OCI-LY1 (cell line): ENCODE results near the gene GTPBP3.

Experiments
- H2AFZ ChIP-seq: fragments of 200-600 bp; sonication (generic), shearing (Covaris generic); 2 replicates; pipeline ENCODE4 v1.6.0; 2014; ENCODE audit warnings: antibody characterized with exemption, mild to moderate bottlenecking, low read length
- H3F3A ChIP-seq: fragments of 200-600 bp; sonication (generic), shearing (Covaris generic); 2 replicates; pipeline ENCODE4 v1.6.0; 2014; ENCODE audit warnings: mild to moderate bottlenecking, antibody characterized with exemption, low read length, moderate library complexity; ENCODE audit not compliant: insufficient read depth
- H3K27ac ChIP-seq: fragments of 200-600 bp; sonication (generic); 2 replicates; pipeline ENCODE4 v1.5.1; 2014; ENCODE audit warnings: low read length, mixed run types, mild to moderate bottlenecking, low read depth; ENCODE audit not compliant: poor library complexity, severe bottlenecking
- H3K27me3 ChIP-seq: fragments of 200-600 bp; sonication (generic); 2 replicates; pipeline ENCODE4 v1.6.0; 2014; ENCODE audit warnings: antibody characterized with exemption, mild to moderate bottlenecking, low read length, moderate library complexity; ENCODE audit not compliant: insufficient read depth
- H3K36me3 ChIP-seq: fragments of 200-600 bp; sonication (generic); 2 replicates; pipeline ENCODE4 v1.6.1; 2014; ENCODE audit warnings: mild to moderate bottlenecking, antibody characterized with exemption, low read length, moderate library complexity, mixed read lengths; ENCODE audit not compliant: insufficient read depth
- H3K4me1 ChIP-seq: fragments of 200-600 bp; sonication (generic); 2 replicates; pipeline ENCODE4 v1.5.1; 2014; ENCODE audit warnings: mild to moderate bottlenecking, low read length, moderate library complexity; ENCODE audit not compliant: insufficient read depth, severe bottlenecking
- H3K4me2 ChIP-seq: fragments of 200-600 bp; sonication (generic), shearing (Covaris generic); 2 replicates; pipeline ENCODE4 v1.6.1; 2014; ENCODE audit warnings: low read length
- H3K4me3 ChIP-seq: fragments of 200-600 bp; sonication (generic); 2 replicates; pipeline ENCODE4 v1.5.1; 2014; ENCODE audit warnings: low read length, low read depth, mild to moderate bottlenecking, mixed read lengths; ENCODE audit not compliant: poor library complexity, severe bottlenecking
- H3K79me2 ChIP-seq: fragments of 200-600 bp; shearing (Covaris generic); 2 replicates; pipeline ENCODE4 v1.6.1; 2016; ENCODE audit warnings: mixed run types, low read length, mixed read lengths; ENCODE audit not compliant: insufficient read depth
- H3K9ac ChIP-seq: fragments of 200-600 bp; sonication (generic), shearing (Covaris generic); 2 replicates; pipeline ENCODE4 v1.6.1; 2014; ENCODE audit warnings: mild to moderate bottlenecking, low read length, mixed read lengths
- H3K9me2 ChIP-seq: fragments of 200-600 bp; sonication (generic), shearing (Covaris generic); 2 replicates; pipeline ENCODE4 v1.6.1; 2014; ENCODE audit warnings: low read depth, mild to moderate bottlenecking, low read length, mixed read lengths
- H3K9me3 ChIP-seq: fragments of 200-600 bp; shearing (Covaris generic); 2 replicates; pipeline ENCODE4 v1.6.1; 2014; ENCODE audit warnings: low read length, mixed read lengths
- H4K20me1 ChIP-seq: fragments of 200-600 bp; sonication (generic), shearing (Covaris generic); 2 replicates; pipeline ENCODE4 v1.6.0; 2016; ENCODE audit warnings: mild to moderate bottlenecking, low read length; ENCODE audit not compliant: insufficient read depth
- CTCF ChIP-seq: fragments of 200-600 bp; sonication (generic), shearing (Covaris generic); IDR thresholded peaks from 2 replicates; pipeline ENCODE4 v1.5.1; 2017; ENCODE audit warnings: mild to moderate bottlenecking, antibody characterized with exemption, low read length, moderate library complexity, mixed read lengths
- EZH2 ChIP-seq: fragments of 200-600 bp; sonication (generic), shearing (Covaris generic); IDR thresholded peaks from 2 replicates; pipeline ENCODE4 v1.8.0; 2017; ENCODE audit warnings: borderline replicate concordance, mixed run types, mild to moderate bottlenecking, antibody characterized with exemption, low read length, moderate library complexity, mixed read lengths

The GTPBP3 gene

GRCh38 chr19:17311455-17312188 lies 25.7 kb upstream of the GTPBP3 start:
- TF ChIP-seq EZH2 (no peak), CTCF (no peak)
- Histone ChIP-seq H3K36me3 (peaks cover 36% of the 10 kb centered on the region), H3K27me3 (no peaks in the 10 kb centered on the region), H2AFZ (no peak overlapping the region), H3K79me2 (peaks cover 13% of the 10 kb centered on the region), H3K4me3 (no peak overlapping the region), H3F3A (no peaks in the 10 kb centered on the region; the same call in 1 of the 2 replicates), H3K9ac (no peak overlapping the region), H3K4me1 (peaks cover 23% of the 10 kb centered on the region), H3K9me3 (no peaks in the 10 kb centered on the region), H3K4me2 (no peak overlapping the region), H4K20me1 (no peaks in the 10 kb centered on the region), H3K9me2 (no peaks in the 10 kb centered on the region), H3K27ac (no peak overlapping the region)

DNA sequence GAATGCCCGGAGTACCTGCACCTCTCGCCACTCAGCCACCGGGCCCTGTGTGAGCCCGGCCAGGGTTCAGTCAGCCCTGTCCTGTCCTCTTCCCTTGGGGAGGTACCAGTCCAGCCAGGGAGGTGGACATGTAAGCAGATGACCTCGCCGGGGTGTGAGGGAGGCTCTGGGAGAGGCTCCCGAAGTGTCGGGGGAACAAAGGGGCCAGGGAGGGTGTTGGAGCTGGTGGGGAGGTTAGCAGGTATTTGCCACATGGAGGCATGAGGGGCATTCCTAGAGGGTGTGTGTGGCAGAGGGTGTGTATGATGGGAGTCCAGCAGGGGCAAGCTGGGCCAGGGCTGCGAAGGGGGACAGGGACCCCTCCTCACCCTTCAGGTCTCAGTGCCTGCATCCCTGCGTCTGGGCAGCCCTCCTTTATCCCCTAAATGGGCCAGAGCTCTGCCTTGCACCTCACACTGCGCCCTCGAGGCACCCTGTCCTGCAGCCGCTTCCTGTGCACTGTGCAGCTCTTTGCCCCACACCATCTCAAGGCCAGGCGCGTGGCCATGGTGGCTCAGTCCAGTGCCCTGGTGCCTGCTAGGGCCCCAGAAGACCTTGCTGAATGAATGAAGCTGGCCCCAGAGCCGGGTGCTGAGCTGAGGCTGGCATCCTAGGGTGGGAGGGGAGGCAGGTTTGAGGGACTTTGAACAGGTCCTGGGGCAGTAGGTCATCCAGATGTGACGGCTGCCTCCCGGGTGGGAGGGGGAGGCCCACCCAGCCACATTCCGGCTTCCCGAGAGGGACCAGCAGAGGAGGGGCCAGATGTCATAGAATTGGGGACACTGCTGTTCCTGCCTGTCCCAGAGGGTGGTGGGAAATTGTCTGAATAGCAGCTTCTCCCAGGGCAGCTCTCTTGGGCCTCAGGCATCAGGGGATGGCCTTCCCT lies 24.9 kb upstream of the GTPBP3 start:
- Histone ChIP-seq H3K4me2 (no peak overlapping the region), H3K27me3 (no peaks in the 10 kb centered on the region), H4K20me1 (no peaks in the 10 kb centered on the region), H3K79me2 (peaks cover 13% of the 10 kb centered on the region), H3F3A (no peaks in the 10 kb centered on the region; the same call in 1 of the 2 replicates), H3K9me2 (no peaks in the 10 kb centered on the region), H3K27ac (no peak overlapping the region), H3K4me1 (peaks cover 14% of the 10 kb centered on the region), H3K9me3 (no peaks in the 10 kb centered on the region), H3K9ac (no peak overlapping the region), H3K4me3 (no peak overlapping the region), H3K36me3 (peaks cover 36% of the 10 kb centered on the region), H2AFZ (no peak overlapping the region)
- no peak for TF ChIP-seq EZH2
- no peak for TF ChIP-seq CTCF

DNA sequence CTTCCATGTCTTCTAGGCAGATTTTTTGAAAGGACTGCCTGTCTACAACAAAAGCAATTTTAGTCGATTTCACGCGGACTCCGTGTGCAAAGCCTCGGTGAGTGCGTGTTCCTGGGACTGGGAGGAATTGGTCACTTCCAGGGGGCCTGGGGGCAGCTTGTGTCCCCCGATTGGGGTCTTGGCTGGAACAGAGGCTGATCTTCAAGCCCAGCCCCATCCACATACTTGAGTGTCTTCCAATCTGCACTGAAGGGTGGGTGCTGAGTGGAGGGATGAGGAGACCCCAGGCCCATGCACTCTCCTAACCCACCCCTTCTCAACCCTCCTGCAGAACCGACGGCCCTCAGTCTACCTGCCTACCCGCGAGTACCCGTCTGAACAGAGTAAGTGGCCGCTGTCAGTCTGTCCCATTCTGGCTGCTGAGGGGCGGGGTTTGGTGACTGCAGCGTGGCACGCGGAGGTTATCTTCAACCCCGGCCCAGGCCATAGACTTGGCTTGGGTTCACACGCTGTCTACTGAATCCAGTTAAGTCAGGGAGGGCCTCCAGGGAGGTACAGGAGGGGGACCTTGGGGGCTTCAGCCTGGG lies 23.3 kb upstream of the GTPBP3 start:
- Histone ChIP-seq H3K9ac (no peak overlapping the region), H3K9me2 (no peaks in the 10 kb centered on the region), H2AFZ (no peak overlapping the region), H3K79me2 (peaks cover 13% of the 10 kb centered on the region), H3K4me1 (peaks cover 9% of the 10 kb centered on the region), H3K4me2 (no peak overlapping the region), H3K27me3 (no peaks in the 10 kb centered on the region), H4K20me1 (no peaks in the 10 kb centered on the region), H3F3A (no peaks in the 10 kb centered on the region), H3K4me3 (no peak overlapping the region), H3K27ac (no peak overlapping the region), H3K9me3 (no peaks in the 10 kb centered on the region), H3K36me3 (peaks cover 38% of the 10 kb centered on the region)
- TF ChIP-seq CTCF (no peak), EZH2 (no peak)
